HS-27A (cell line): ENCODE data around the gene PPP2R2D.
"Not testable (repeated sequence)": the region's sequence is repeated elsewhere in the genome, so short reads cannot be mapped to it uniquely, and the experiment has no call there.

ENCODE experiments used
- DNase-seq: peaks from one replicate; pipeline ENCODE4 v3.0.0-alpha.2; 2012; ENCODE audit warnings: low read depth, missing footprints

Gene PPP2R2D

GRCh38 chr10:131949041-131949862 lies 48.4 kb downstream of the PPP2R2D start:
- no peak for DNase-seq

- not testable (repeated sequence) for DNase-seq
Measured at GRCh38 chr10:131949908-131950307, 49.1 kb downstream of the PPP2R2D start.

- no peak for DNase-seq
Measured at GRCh38 chr10:131954356-131954965, 53.7 kb downstream of the PPP2R2D start.

GRCh38 chr10:131955591-131956340 lies 55.0 kb downstream of the PPP2R2D start:
- no peak for DNase-seq

GRCh38 chr10:131959841-131960240 lies 59.0 kb downstream of the PPP2R2D start:
- no peak for DNase-seq

GRCh38 chr10:131960631-131961046 lies 59.8 kb downstream of the PPP2R2D start:
- DNase-seq: no peak

- DNase-seq: no peak
Measured at GRCh38 chr10:131961047-131961776, 60.4 kb downstream of the PPP2R2D start.

- no peak for DNase-seq
Measured at GRCh38 chr10:131961777-131962662, 61.2 kb downstream of the PPP2R2D start.

- DNase-seq: no peak
Measured at GRCh38 chr10:131963350-131963749, 62.5 kb downstream of the PPP2R2D start.

GRCh38 chr10:131963811-131964210 lies 63.0 kb downstream of the PPP2R2D start:
- no peak for DNase-seq

- DNase-seq: no peak
Measured at GRCh38 chr10:131964298-131964697, 63.5 kb downstream of the PPP2R2D start.

GRCh38 chr10:131968949-131969348 lies 68.1 kb downstream of the PPP2R2D start:
- DNase-seq: no peak

GRCh38 chr10:131970946-131971345 lies 70.1 kb downstream of the PPP2R2D start:
- DNase-seq: no peak

GRCh38 chr10:131971591-131971990 lies 70.8 kb downstream of the PPP2R2D start:
- no peak for DNase-seq

- DNase-seq: no peak
Measured at GRCh38 chr10:131972474-131973071, 71.8 kb downstream of the PPP2R2D start.

- DNase-seq: no peak
Measured at GRCh38 chr10:131973160-131973951, 72.5 kb downstream of the PPP2R2D start.

GRCh38 chr10:131974034-131974817 lies 73.4 kb downstream of the PPP2R2D start:
- DNase-seq: no peak

GRCh38 chr10:131975003-131975402 lies 74.2 kb downstream of the PPP2R2D start:
- no peak for DNase-seq

- DNase-seq: no peak
Measured at GRCh38 chr10:131975796-131976195, 75.0 kb downstream of the PPP2R2D start.
